Heart left ventricle (tissue), 16 donors: ENCODE results near the gene NRN1L. TPM values are rescaled to one million over a fixed set of nuclear protein-coding genes. Genes with fewer than 3 reads are reported as not detected.

ENCODE experiments used
- ATAC-seq, 4 donors: fragments of 200-7000 bp; cut with Tn5 transposase; one replicate each; pipeline ENCODE4 v1.9.1; 2020 to 2022; ENCODE audit warnings: moderate library complexity in 4 of 4, mild to moderate bottlenecking in 3 of 4, moderate number of reproducible peaks in 1 of 4
- DNase-seq, 5 donors: peaks; one replicate each; pipeline ENCODE4 v3.0.0-alpha.2; 2020
- H3K27ac ChIP-seq, 12 donors: fragments of 200-600 bp; sonication (generic) in 4 of 12; one replicate each; pipeline versions ENCODE4 v1.5.0 to v1.8.0; 2016 to 2022; ENCODE audit warnings: mild to moderate bottlenecking in 2 of 12
- H3K27me3 ChIP-seq, 9 donors: fragments of 200-600 bp; sonication (generic) in 2 of 9; one replicate each; pipeline versions ENCODE4 v1.5.1 to v1.8.0; 2016 to 2022; ENCODE audit warnings: mild to moderate bottlenecking in 3 of 9
- H3K36me3 ChIP-seq, 9 donors: fragments of 200-600 bp; sonication (generic) in 2 of 9; one replicate each; pipeline versions ENCODE4 v1.5.0 to v1.8.0; 2018 to 2022; ENCODE audit warnings: mild to moderate bottlenecking in 2 of 9
- H3K4me1 ChIP-seq, 12 donors: fragments of 200-600 bp; sonication (generic) in 4 of 12; one replicate each; pipeline versions ENCODE4 v1.5.0 to v1.8.0; 2016 to 2022; ENCODE audit warnings: mild to moderate bottlenecking in 3 of 12
- H3K4me3 ChIP-seq, 12 donors: fragments of 200-600 bp; sonication (generic) in 4 of 12; one replicate each; pipeline versions ENCODE4 v1.5.0 to v1.8.0; 2017 to 2022; ENCODE audit warnings: mild to moderate bottlenecking in 9 of 12, moderate library complexity in 4 of 12
- H3K9me3 ChIP-seq, 12 donors: fragments of 200-600 bp; sonication (generic) in 4 of 12; one replicate each; pipeline versions ENCODE4 v1.5.0 to v1.8.0; 2016 to 2022; ENCODE audit warnings: mild to moderate bottlenecking in 1 of 12
- POLR2A ChIP-seq, 2 donors: fragments of 450-650 bp; IDR thresholded peaks; one replicate each; pipeline ENCODE4 v1.6.1; 2017; ENCODE audit warnings: antibody characterized with exemption in 2 of 2, mild to moderate bottlenecking in 2 of 2, moderate library complexity in 2 of 2
- WGBS, 4 donors: extraction: QIAGEN DNeasy Blood & Tissue Kit in 2 of 4; methylation state at CpG; one replicate each; pipeline versions ENCODE4 v1.1.5 to v1.1.7; 2013 to 2018; 5-methylcytosine and 5-hydroxymethylcytosine counted together
- intact Hi-C, 10 donors: fragments of 100-400 bp; cut with DNase I; formaldehyde crosslinking; loops; one replicate each; pipeline versions ENCODE4 v1.11.1 to v1.14.2; 2022
- polyA plus RNA-seq, 2 donors: library from polyadenylated mRNA; stranded (reverse); fragments of 200-250 nt; gene quantifications; one replicate each; pipeline ENCODE4 v1.2.3, GENCODE V29; 2013
- total RNA-seq, 9 donors: library from RNA; depleted of rRNA in 2 of 9; stranded (reverse); fragments of >200 nt in 2 of 9; fragmentation: NEBNext Ultra II Directional in 3 of 9; extraction: Animal tissue kit (Norgen Biotek cat#: 25700) in 3 of 9; gene quantifications; one replicate each; pipeline versions ENCODE4 v1.1.0 to v1.2.4, GENCODE V29; 2016 to 2023
- TF ChIP-seq, protein P1 (sequence below), 12 donors: fragments of 200-600 bp; sonication (generic) in 4 of 12; IDR thresholded peaks; one replicate each; pipeline versions ENCODE4 v1.5.0 to v1.8.0; 2018 to 2022; ENCODE audit warnings: antibody characterized with exemption in 12 of 12, mild to moderate bottlenecking in 5 of 12
- donor health status: ischemic (EF 13 %, LVEDD 7.1; RV severe dilation, severe dysfunction).
- donor health status: healthy with polysubstance abuse.
- donor health status: DM: no; HTN: yes; CAD: no.
- donor health status: DM: no; HTN: no; CAD: no.
- donor health status: ischemic (EF 25% LVEDD 6.9; RV normal size, moderate dysfunction).
- donor health status: ischemic (EF 25% LVEDD 5.7; RV mildly dilated, moderate dysfunction).
- donor health status: healthy.
- donor health status: DM: yes; HTN: yes; CAD: no.
- donor health status: ischemic (EF 35%, LVEDD 5.7; RV mildly dilated, moderate dysfunction).
- donor health status: nonischemic (EF 11% LVEDD 7.7; RV severe dilation, severe dysfunction).
- donor health status: DM: yes; HTN: yes; CAD: no.
- donor health status: PGD.
- donor health status: ischemic (EF 29% LVEDD 5.4; RV normal size, mild dysfunction).
- donor health status: nonischemic (EF 23%, LVEDD 6.1; RV moderate dilation, normal function).

The NRN1L gene
- total and polyA plus RNA-seq, 11 donors = 0.78 to 5.8 (median 1.7) TPM; not detected in 3

GRCh38 chr16:67844497-67844896 is 40.2 kb upstream of the NRN1L start:
- Histone ChIP-seq H3K27me3 (no peaks in the 10 kb centered on the region), H3K9me3 (no peaks in the 10 kb centered on the region), H3K4me3 (peak overlapping the region in 5 of 12 donors; percentile 0 to 94 (median 68)), H3K36me3 (peaks cover 0 to 5% (median 0%) of the 10 kb centered on the region in 9 donors), H3K27ac (peak overlapping the region in 8 of 12 donors; percentile 15 to 100 (median 98)), H3K4me1 (peaks cover 24 to 69% (median 51%) of the 10 kb centered on the region in 12 donors)
- intact Hi-C loops = no loop called here
- no peak for DNase-seq
- 54 to 81% (median 61%) methylated on average over 4 of the region's 4 CpGs for WGBS, 4 donors
- no peak for ATAC-seq
- no peak for TF ChIP-seq POLR2A (IDR thresholded peaks at IDR 0.05)
- TF ChIP-seq, protein P1, sequence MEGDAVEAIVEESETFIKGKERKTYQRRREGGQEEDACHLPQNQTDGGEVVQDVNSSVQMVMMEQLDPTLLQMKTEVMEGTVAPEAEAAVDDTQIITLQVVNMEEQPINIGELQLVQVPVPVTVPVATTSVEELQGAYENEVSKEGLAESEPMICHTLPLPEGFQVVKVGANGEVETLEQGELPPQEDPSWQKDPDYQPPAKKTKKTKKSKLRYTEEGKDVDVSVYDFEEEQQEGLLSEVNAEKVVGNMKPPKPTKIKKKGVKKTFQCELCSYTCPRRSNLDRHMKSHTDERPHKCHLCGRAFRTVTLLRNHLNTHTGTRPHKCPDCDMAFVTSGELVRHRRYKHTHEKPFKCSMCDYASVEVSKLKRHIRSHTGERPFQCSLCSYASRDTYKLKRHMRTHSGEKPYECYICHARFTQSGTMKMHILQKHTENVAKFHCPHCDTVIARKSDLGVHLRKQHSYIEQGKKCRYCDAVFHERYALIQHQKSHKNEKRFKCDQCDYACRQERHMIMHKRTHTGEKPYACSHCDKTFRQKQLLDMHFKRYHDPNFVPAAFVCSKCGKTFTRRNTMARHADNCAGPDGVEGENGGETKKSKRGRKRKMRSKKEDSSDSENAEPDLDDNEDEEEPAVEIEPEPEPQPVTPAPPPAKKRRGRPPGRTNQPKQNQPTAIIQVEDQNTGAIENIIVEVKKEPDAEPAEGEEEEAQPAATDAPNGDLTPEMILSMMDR (IDR thresholded peaks at IDR 0.05) = no peak

DNA sequence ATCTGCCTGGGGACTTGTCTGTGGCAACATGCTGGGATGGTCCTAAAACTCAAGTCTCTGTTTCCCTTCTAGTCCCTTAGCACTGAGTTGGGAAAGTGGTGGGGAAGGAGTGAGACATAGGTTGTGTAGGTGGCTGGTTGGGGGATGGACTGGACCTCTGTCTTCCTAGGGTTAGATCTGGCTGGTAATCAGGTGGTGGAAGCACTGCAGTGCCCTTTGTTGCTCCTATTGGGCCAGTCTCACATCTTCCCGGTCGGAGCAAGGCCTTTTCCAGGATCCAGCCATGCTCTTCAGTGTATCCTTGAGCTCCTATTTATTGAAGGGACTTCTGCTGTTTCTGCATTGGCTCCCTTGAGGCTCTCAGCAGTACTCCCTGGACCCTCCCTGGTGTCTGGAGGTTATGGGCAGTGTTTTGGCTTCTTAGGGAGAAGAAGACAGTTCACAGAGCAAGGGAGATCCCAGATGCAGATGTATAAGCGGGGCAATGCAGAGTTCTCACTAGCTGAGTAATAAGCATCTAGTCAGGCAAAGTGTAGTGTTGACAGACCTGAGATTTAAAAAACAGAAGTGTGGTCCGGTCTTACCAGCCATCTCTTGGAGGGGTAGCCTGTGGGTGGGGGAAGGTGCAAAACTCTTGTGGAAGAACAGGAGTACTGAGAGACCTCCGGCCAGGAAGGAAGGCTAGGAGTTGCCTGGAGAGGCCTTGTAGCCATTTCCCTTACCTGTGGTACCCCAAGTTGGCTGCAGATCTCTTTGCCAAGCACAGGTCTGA is 39.2 kb upstream of the NRN1L start:
- Histone ChIP-seq H3K27ac (peak overlapping the region; percentile 88 to 100 (median 96)), H3K4me3 (peak overlapping the region in 11 of 12 donors; percentile 76 to 100 (median 98)), H3K36me3 (peaks cover 0 to 11% (median 0%) of the 10 kb centered on the region in 9 donors), H3K27me3 (no peaks in the 10 kb centered on the region), H3K4me1 (peaks cover 24 to 69% (median 51%) of the 10 kb centered on the region in 12 donors), H3K9me3 (no peaks in the 10 kb centered on the region)
- no peak for TF ChIP-seq POLR2A (IDR thresholded peaks at IDR 0.05)
- TF ChIP-seq, protein P1 (IDR thresholded peaks at IDR 0.05) = no peak
- WGBS, 4 donors = 59 to 70% (median 65%) methylated on average over 5 of the region's 5 CpGs
- no peak for DNase-seq
- intact Hi-C loops = loop anchor here in 1 of 10 donors (2.0 to 5.0 kb wide), 2 partner anchors 17 to 38 kb away; partner anchors contain the start of genes RANBP10 and TSNAXIP1
- no peak for ATAC-seq

GRCh38 chr16:67846063-67846319 is 38.7 kb upstream of the NRN1L start:
- Histone ChIP-seq H3K4me3 (peak overlapping the region; percentile 76 to 100 (median 94)), H3K36me3 (peaks cover 0 to 12% (median 0%) of the 10 kb centered on the region in 9 donors), H3K27me3 (no peaks in the 10 kb centered on the region), H3K9me3 (no peaks in the 10 kb centered on the region), H3K4me1 (peaks cover 24 to 69% (median 51%) of the 10 kb centered on the region in 12 donors), H3K27ac (peak overlapping the region; percentile 88 to 100 (median 96))
- WGBS, 4 donors = 12 to 25% (median 19%) methylated on average over 2 of the region's 2 CpGs
- TF ChIP-seq, protein P1 (IDR thresholded peaks at IDR 0.05) = no peak
- TF ChIP-seq POLR2A (IDR thresholded peaks at IDR 0.05) = no peak
- ATAC-seq (no peak), DNase-seq (no peak)
- intact Hi-C loops = loop anchor here in 1 of 10 donors (2.0 to 5.0 kb wide), 2 partner anchors 17 to 39 kb away; partner anchors contain the start of genes RANBP10 and TSNAXIP1

GRCh38 chr16:67846320-67847063 is 38.2 kb upstream of the NRN1L start, which contains the start of gene NUTF2:
Gene NUTF2 (plus strand): TSS chr16:67846933. CDS start chr16:67865131, 18,198 bp downstream.
- peaks cover 24 to 65% (median 51%) of the 10 kb centered on the region in 12 donors for H3K4me1 ChIP-seq
- no peaks in the 10 kb centered on the region for H3K27me3 ChIP-seq
- peak within 1 kb of the TSS; percentile 76 to 100 (median 94) for H3K4me3 ChIP-seq
- peak within 1 kb of the TSS; percentile 88 to 100 (median 96) for H3K27ac ChIP-seq
- DNase-seq (peak; percentile 97 to 98 (median 98)), ATAC-seq (peak; percentile 83 to 91 (median 88))
- intact Hi-C loops = loop anchor here in 1 of 10 donors (2.0 to 5.0 kb wide), 2 partner anchors 16 to 39 kb away; partner anchors contain the start of genes RANBP10 and TSNAXIP1
- H3K36me3 ChIP-seq = peaks cover 0 to 12% (median 0%) of the 10 kb centered on the region in 9 donors
- TF ChIP-seq POLR2A (IDR thresholded peaks at IDR 0.05) = peak in 1 of 2 donors; percentile 70
- TF ChIP-seq, protein P1 (IDR thresholded peaks at IDR 0.05) = peak in 1 of 12 donors; percentile 9
- 0 to 1% (median 0%) methylated on average over 12 to 57 of the region's 57 CpGs for WGBS, 4 donors
- no peaks in the 10 kb centered on the region for H3K9me3 ChIP-seq
